Amygdala (tissue), 56 donors: ENCODE data around the gene RNF44.

ENCODE experiments used
- DNase-seq, 56 donors: peaks; one replicate each; lab custom pipeline; 2025; lab: John Stamatoyannopoulos, UW

The RNF44 gene

GRCh38 chr5:176537554-176538229, 490 bp upstream of the RNF44 start:
- peak; percentile 84 to 100 (median 98) for DNase-seq

GRCh38 chr5:176536132-176536901, 885 bp downstream of the RNF44 start:
- peak in 52 of 56 donors; percentile 24 to 85 (median 69) for DNase-seq

GRCh38 chr5:176535664-176536131, 1.5 kb downstream of the RNF44 start:
- DNase-seq, result no peak

GRCh38 chr5:176535101-176535663, 2.0 kb downstream of the RNF44 start:
- peak in 3 of 56 donors; percentile 16 to 22 (median 20) for DNase-seq

GRCh38 chr5:176534640-176535039, 2.6 kb downstream of the RNF44 start:
- DNase-seq, result no peak

GRCh38 chr5:176533894-176534611, 3.1 kb downstream of the RNF44 start:
- DNase-seq, result peak in 2 of 56 donors; percentile 17 to 18

- peak in 12 of 56 donors; percentile 13 to 38 (median 22) for DNase-seq
Observed at GRCh38 chr5:176533390-176533789, 3.8 kb downstream of the RNF44 start.

GRCh38 chr5:176532795-176533194, 4.4 kb downstream of the RNF44 start:
- DNase-seq, result no peak

GRCh38 chr5:176531902-176532493, 5.2 kb downstream of the RNF44 start:
- no peak for DNase-seq

- peak in 55 of 56 donors; percentile 23 to 92 (median 75) for DNase-seq
Observed at GRCh38 chr5:176530983-176531901, 6.0 kb downstream of the RNF44 start.

GRCh38 chr5:176530393-176530982, 6.7 kb downstream of the RNF44 start:
- DNase-seq, result no peak

GRCh38 chr5:176529741-176530141, 7.5 kb downstream of the RNF44 start:
- DNase-seq, result no peak

GRCh38 chr5:176529116-176529740, 8.0 kb downstream of the RNF44 start:
- no peak for DNase-seq

- DNase-seq, result no peak
Observed at GRCh38 chr5:176528761-176529115, 8.5 kb downstream of the RNF44 start.

GRCh38 chr5:176528301-176528700, 8.9 kb downstream of the RNF44 start:
- no peak for DNase-seq

GRCh38 chr5:176527246-176528222, 9.7 kb downstream of the RNF44 start:
- no peak for DNase-seq

- no peak for DNase-seq
Observed at GRCh38 chr5:176526462-176526861, 10.7 kb downstream of the RNF44 start.
